Stimulated activated CD8-positive, alpha-beta memory T cell treated with anti-CD3 and anti-CD28 coated beads, Interleukin-7, amount 100 ng/mL, for 48 hours (primary cell): ENCODE measurements around the gene LRRD1.
"Not testable (repeated sequence)": the region's sequence is repeated elsewhere in the genome, so short reads cannot be mapped to it uniquely, and the experiment has no call there.

Experiments used
- DNase-seq, 2 donors: peaks; one replicate each; pipeline ENCODE4 v3.0.0-alpha.2; 2020; ENCODE audit warnings: low read depth in 1 of 2; ENCODE audit errors: extremely low read depth in 1 of 2

The LRRD1 gene

DNA sequence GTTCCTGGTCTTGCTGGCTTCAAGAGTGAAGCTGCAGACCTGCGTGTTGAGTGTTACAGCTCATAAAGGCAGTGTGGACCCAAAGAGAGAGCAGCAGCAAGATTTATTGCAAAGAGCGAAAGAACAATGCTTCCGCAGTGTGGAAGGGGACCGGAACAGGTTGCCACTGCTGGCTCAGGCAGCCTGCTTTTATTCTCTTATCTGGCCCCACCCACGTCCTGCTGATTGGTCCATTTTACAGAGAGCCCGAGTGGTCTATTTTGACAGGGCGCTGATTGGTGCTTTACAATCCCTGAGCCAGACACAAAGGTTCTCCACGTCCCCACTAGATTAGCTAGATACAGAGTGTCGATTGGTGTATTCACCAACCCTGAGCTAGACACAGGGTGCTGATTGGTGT lies 36.2 kb downstream of the LRRD1 start:
- DNase-seq = not testable (repeated sequence)

DNA sequence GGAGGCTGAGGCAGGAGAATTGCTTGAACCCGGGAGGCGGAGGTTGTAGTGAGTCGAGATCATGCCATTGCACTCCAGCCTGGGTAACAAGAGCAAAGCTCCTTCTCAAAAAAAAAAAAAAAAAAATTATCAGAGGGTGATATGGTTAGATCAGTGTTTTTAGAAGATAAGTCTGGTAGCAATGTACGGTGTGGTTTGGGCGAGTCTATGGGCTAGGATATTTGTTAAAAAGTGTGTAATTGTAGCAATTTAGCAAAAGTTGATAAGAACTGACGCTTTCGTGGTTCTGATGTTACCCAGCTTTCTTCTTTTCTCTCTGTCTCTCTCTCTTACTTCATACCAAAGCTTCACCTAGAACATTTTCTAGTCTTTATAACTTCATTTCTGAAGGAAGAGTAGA lies 37.8 kb downstream of the LRRD1 start:
- DNase-seq = no peak

DNA sequence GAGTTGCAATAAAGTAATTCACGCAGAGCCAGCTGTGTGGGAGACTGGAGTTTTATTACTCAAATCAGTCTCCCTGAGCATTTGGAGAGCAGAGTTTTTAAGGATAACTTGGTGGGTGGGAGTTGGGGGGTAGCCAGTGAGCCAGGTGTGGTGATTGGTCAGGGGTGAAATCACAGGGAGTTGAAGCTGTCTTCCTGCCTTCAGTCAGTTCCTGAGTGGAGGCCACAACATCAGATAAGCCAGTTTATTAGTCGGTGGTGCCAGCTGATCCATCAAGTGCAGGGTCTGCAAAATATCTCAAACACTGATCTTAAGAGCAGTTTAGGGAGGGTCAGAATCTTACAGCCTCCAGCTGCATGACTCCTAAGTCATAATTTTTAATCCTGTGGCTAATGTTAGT lies 41.4 kb downstream of the LRRD1 start:
- DNase-seq = no peak

DNA sequence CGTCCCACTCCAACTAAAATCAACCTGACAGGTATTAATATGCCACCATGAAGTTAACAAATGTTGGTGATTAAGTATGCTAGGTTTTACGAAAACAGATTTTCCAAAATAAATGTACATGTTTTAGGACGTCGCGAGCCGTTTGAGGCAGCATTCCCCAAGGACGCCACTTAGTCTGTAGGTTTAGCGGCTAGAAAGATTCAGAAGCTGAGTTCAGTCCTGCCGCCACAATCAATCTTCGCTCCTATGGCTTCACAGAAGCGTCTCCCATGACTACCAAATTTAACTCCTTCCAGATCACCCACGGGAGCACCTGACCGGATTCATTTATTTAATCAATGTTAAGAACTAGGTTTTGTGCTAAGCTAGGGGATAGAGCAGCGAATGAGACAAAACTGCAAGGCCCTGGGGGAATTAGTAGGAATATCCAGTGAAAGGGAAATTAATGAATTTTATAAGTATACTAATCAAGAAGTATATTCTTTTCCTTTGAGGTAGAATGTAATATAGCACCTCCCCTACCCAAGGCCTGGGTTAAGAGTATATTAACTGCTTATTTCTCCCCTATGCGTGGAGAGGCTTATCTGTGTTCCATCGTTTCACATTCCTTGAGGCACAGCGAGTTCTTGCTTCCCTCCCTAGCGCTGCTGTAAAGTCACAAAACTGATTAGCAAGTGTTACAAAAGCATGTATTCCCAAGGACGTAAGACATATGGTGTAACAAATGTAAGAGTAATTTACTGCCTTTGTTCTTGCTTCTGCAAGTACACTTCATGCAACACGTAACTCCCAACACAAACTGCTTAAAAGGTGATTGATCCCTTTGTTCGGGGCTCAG lies 43.7 kb downstream of the LRRD1 start:
- no peak for DNase-seq

DNA sequence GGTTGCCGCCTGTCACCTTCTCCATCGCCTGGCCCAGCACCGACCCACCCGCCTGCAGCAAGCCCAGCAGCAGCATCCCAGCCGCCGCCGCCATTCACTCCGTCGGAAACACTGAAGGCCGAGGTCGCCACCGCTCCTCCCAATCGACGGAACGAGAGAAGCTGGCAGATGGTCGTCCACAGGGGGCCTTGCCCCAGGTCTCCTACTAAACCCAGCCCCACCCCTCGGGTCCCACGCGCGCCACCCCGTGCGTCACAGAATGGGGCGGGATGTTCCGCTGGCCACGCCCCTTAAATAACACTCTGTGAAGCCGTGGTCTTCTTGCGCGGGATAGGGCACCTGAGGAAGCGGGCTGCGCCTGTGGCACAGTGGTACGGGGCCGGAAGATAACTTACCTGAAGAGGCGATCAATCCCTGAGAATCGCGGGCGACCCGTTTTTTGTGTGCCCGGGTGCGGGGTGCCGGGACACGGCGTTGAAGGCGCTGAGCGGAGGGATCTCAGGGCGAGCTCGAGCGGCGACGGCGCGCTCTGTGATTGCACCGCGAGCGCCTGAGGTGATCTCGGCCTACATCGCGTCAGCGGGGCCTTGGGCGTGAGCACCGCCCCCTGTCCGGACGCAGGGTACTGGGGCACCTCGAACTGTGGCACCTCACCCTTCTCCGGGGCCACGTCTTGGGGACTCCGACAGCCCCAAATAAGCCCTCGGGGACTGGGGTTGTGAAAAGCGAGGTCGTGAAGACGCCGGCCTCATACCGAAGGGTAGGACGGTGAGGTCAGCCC lies 44.5 kb downstream of the LRRD1 start, which contains the start of gene CYP51A1:
Gene CYP51A1, minus strand, starts transcription at position 207 of the 781 bp plus-strand sequence. Its CDS starts 113 bp downstream, at position 94.
- peak; percentile 79 to 86 for DNase-seq

DNA sequence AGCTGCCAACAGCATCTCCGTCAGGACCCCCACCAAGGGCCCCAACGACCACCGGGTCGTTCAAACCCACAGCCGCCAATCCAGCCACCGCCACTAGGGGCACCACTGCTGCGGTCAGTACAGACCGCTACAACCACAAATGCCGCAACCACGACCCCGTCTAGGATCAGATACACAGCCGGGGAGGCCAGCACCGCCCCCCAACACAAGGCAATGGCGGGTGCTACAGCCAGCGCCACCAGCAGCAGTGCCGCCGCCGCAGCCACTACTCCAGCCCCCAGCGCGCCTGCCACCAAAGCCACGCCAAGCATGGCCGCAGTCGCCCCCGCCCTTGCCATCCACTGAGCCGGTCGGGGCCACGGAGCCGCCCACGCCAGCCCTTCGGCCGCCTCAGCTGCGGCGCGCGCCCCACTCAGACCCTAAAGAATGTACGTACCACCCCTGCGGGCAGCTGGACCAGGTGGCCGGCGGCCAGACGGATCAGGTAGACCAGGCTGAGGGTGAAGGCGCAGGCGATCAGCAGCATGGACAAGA lies 45.1 kb downstream of the LRRD1 start:
- peak; percentile 46 to 47 for DNase-seq

DNA sequence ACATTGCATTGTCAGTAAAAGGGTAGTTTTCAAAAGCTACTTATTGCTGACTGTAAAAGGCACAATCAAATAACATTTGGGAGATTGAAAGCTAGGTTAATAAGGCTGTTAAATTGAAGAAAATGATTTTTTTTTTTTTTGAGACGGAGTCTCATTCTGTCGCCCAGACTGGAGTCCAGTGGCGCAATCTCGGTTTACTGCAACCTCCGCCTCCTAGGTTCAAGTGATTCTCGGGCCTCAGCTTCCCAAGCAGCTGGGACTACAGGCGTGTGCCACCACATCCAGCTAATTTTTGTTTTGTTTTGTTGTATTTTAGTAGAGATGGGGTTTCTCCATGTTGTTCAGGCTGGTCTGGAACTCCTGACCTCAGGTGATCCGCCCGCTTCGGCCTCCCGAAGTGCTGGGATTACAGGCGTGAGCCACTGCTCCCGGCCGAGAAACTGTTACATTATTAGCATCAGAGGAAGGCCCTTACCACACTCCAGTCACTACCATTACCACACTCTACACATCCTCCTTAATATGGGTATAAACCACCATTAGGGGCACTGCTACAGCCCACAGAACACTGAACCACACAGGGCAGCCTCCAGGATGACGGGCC lies 45.7 kb downstream of the LRRD1 start:
- DNase-seq = peak in 1 of 2 donors; percentile 0

DNA sequence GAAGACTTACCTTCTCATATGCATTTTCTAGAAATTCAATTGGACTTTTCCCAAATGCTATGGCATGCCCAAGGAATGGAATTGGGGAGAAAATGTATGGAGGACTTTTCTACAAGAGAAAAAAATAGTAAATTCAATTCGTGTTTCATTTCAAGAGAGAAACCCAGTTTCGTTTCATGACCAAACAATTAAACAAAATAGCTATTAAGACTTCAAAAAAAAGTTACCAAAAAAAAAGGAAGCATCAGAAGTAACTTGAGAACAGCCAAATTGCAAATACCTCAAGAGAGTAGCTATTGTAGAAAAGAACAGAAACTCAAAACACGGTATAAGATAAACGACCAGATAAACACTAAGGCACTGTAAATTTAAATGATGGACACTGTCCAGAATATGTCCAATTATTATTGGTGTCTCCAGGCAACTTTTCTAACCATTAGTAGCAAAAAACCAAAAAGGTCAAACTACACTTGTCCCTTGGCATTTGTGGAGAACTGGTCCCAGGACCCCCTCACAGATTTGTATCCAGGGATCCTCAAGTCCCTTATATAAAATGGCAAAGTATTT lies 47.1 kb downstream of the LRRD1 start:
- no peak for DNase-seq

DNA sequence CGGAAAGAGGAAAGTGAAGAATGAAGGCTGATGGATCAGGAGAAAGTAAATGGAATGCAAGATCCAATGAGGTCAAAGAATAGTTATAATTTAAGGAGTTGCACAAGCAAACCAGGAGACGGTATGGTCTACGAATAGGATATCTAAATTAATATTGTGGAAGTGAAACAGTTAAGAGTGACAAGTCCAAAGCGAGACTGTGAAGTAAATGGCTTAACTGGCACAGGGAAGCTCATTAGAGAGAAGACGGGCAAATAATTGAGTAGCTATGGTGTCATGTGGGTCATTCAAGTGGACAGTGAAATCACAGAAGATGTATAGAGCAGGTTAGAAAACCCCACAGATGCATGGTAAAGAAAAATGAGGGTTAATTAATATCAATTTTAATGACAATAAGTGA lies 47.8 kb downstream of the LRRD1 start:
- DNase-seq = no peak

DNA sequence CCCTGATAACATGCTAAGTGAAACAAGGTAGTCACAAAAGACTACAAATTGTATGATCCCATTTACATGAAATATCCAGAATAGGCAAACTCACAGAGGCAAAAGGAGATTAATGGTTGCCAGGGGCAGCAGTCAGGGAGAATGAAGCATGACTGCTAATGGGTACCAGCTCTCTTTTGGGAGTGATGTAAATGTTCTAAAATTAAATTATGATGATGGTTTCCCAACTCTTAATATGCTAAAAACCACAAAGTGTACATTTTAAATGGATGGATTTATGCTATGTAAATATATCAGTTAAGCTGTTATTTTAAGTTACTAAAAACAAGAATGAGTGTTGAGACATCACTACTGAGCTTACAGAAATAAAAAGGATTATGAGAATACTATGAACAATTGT lies 57.3 kb downstream of the LRRD1 start:
- no peak for DNase-seq

DNA sequence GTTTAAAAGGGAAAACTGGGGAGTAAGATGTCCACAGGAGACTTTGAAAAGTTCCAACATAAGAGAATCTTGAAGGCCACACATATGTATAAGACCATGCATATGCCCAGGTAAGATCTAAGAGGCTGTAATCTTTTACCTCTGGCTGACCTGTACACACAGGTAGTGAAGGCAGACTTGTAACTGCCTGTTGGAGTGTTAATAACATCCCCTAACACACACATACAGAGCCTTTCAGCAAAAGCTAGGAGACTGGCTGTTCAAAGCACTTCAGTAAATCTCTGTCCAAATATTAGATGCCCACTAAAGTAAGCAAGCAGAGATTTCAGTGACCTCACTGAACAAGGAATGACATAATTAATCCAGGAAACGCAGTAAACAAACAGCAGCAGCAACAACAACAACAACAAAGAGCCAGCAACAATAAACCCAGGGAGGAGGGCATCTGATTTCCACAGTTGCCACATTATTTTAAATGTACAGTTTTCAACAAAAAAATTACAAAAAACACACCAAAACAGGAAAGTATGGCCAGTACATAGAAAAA lies 59.7 kb downstream of the LRRD1 start:
- DNase-seq = no peak

DNA sequence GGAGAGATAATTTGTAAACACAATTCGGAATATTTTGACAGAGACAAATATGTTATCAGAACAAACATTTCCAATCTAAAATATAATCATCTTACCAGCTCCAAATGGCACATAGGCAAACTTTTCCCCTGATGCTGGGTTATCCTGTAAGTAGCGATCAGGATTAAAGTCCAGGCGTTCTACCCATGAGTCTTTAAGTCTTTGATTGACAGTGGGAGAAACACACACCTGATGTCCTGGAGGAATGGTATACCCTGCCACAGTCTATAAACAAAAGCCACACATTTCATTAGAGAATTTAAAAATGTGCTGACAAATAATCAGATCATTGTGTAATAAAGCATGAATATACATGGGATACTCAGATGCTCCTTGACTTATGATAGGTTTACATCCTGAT lies 62.0 kb downstream of the LRRD1 start:
- no peak for DNase-seq

DNA sequence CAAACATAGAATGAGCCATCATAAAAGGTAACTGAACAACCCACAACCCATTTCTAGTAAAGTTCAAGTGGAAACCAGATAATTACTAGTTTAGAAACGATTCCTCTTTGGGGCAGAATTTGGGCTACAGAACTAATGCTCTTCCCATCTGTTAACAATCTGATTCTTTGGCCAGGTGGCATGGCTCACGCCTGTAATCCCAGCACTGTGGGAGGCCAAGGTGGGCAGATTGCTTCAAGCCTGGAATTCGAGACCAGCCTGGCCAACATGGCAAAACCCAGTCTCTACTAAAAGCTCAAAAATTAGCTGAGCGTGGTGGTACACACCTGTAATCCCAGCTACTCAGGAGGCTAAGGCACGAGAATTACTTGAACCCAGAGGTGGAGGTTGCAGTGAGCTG lies 63.1 kb downstream of the LRRD1 start:
- no peak for DNase-seq

DNA sequence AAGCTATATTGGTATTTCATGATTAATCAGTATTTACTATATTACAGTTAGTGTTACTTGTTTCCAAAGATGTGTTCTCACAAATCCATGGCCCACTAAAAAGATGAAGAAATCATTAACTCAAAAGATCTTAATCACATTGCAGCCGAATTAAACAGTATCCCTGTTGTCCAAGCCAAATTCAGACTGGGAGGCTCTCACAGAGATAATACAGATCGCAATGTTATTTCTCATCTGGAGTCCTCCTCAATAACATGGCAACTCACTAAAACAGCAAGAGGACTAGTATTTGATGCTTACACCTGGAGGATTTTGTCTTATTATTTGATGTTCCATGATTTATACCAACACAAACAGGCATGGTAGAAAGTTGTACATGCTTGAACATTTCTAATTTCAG lies 68.1 kb downstream of the LRRD1 start:
- no peak for DNase-seq

DNA sequence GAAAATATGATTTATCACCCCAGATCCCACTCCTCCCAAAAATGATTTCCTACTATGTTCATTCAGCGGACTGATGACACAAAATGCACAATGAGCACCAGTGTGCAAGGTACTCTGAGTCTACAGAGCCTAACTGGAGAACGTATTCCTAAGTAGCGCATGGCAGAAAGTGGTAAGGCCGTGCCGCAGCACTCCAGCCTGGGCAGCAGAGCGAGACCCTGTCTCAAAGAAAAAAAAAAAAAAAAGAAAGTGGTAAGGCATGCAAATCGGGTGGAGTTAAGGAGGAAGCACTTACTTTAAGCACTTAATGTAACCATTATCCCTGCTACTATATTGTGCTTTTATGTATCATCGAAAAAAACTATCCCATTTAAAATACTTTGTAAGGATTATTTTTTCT lies 70.1 kb downstream of the LRRD1 start:
- no peak for DNase-seq

DNA sequence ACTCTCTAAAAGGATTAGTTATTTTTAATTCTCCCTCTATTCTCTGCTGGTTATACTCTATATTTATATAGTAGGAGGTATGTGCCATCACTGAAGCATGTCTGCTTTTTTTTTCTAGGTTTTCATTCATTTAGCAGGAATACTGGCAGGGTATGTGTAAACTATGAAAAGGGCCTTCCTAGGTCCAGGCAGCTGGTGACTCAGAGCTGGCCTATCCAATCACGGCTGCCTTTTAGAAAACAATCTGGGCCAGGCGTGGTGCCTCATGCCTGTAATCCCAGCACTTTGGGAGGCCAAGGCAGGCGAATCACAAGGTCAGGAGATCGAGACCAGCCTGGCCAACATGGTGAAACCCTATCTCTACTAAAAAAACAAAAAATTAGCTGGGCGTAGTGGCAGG lies 76.1 kb downstream of the LRRD1 start:
- not testable (repeated sequence) for DNase-seq

DNA sequence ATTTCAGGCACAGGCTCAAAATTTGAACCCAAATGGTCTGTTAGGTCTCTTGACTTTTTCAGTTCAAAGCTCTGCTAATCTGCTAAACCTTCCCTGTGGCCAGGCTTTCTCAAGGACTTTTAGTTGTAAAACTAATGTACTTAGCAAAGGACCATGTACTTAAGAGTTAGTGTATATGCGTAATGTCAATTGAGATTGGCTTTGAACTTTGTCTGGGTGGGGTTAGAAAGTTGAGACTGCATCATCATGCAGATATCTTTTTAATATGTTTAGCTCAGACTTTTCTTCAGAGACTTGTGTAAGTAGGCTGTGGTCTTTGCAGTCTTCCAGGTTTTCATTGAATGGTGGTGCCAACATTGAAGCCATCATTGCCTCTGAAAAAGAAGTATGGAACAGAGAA lies 78.4 kb downstream of the LRRD1 start:
- DNase-seq = no peak

DNA sequence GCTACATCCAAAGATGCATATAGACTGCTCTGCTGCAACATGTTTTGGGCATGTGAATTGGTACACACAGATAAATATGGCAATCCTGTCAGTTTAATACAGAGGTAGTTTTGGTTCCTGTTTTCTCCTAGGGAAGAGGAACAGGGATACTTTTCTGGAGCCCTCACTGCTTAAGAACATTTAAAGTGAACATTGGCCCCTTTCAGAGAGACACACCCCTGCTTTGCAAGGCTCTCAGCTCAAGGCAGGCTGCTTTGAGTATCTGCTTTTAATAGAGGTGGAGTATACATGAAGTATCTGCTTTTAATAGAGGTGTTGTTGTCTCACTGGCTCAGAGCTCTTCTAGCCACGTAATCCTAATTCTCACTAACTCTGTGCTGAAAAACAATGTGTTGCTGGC lies 83.6 kb downstream of the LRRD1 start:
- no peak for DNase-seq
